ENCODE results near the gene AFF2. TPM values are rescaled to one million over a fixed set of nuclear protein-coding genes. Genes with fewer than 3 reads are reported as not detected.

The AFF2 gene
- total RNA-seq, 2 donors from 2014 or later: 7.4 to 16.6 TPM

DNA sequence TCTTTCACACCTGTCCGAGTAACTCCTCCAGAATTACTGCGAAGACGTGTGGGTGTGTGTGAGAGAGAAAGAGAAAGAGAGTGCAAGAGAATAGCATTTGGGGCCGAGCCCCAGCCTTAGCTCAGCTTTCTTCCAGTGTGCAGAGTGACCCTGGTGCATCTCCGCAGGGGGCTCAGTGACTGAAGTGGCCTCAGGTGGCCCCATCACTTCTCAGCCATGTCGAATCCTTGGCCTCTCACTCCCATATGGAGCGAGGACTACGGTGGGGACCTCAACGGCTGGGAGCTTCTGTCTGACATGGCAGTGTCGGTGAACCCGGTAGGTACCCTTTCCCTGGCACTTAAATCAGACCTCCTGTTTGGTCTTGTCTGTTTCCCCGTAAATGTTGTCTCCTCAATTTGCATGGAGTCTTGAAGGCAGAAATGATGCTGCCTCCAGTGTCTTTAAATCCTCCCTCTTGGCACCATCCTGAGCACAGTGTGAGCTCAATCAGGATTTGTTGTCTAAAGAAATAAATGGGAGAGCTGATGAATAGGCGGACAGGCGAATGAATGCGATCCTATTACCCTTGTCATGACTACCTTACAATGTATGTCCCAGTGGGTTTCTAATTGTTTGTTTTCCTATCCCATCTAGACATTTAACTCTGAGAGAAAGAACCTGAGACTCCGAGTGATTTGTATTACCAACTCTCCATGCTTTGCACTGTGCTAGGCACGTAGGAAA, 305.9 kb downstream of the AFF2 start:
- TF ChIP-seq, protein P1, sequence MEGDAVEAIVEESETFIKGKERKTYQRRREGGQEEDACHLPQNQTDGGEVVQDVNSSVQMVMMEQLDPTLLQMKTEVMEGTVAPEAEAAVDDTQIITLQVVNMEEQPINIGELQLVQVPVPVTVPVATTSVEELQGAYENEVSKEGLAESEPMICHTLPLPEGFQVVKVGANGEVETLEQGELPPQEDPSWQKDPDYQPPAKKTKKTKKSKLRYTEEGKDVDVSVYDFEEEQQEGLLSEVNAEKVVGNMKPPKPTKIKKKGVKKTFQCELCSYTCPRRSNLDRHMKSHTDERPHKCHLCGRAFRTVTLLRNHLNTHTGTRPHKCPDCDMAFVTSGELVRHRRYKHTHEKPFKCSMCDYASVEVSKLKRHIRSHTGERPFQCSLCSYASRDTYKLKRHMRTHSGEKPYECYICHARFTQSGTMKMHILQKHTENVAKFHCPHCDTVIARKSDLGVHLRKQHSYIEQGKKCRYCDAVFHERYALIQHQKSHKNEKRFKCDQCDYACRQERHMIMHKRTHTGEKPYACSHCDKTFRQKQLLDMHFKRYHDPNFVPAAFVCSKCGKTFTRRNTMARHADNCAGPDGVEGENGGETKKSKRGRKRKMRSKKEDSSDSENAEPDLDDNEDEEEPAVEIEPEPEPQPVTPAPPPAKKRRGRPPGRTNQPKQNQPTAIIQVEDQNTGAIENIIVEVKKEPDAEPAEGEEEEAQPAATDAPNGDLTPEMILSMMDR (IDR thresholded peaks at IDR 0.05): no peak
- ATAC-seq (ENCODE audit: insufficient number of reproducible peaks, low FRiP score, low read depth) (no peak), DNase-seq (ENCODE audit: low spot score) (no peak)
- Histone ChIP-seq H3K4me3 (no peak overlapping the region), H3K36me3 (no peaks in the 10 kb centered on the region), H3K27me3 (replicated peaks; ENCODE audit: insufficient read depth) (no peaks in the 10 kb centered on the region), H3K27ac (no peak overlapping the region), H3K9me3 (no peaks in the 10 kb centered on the region), H3K4me1 (ENCODE audit: control insufficient read depth in 1 of 2, low read depth in 2 of 2) (no peaks in the 10 kb centered on the region)

DNA sequence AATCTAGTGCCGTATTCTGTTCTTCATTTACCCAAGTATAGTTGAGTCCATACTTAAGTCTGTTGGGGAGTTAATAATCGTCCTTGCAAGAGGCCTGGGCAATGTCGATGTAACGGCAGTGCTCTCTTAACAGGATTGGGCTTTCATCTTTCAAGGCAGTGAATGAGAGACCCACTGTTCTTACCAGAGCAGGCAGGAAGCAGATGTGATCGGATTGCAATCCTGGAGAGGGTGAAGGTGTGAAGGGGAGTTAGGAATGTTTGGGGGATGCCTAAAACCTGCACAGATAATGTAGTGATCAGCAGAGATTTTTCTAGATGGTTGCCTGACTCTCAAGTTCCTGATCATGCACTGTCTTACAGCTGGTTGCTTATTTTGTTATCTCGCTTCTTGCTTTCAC, 308.4 kb downstream of the AFF2 start:
- Histone ChIP-seq H3K4me1 (ENCODE audit: control insufficient read depth in 1 of 2, low read depth in 2 of 2) (no peaks in the 10 kb centered on the region), H3K27ac (no peak overlapping the region), H3K27me3 (replicated peaks; ENCODE audit: insufficient read depth) (no peaks in the 10 kb centered on the region), H3K4me3 (no peak overlapping the region), H3K9me3 (no peaks in the 10 kb centered on the region), H3K36me3 (no peaks in the 10 kb centered on the region)
- ATAC-seq (ENCODE audit: insufficient number of reproducible peaks, low FRiP score, low read depth) (no peak), DNase-seq (ENCODE audit: low spot score) (no peak)
- TF ChIP-seq, protein P1 (IDR thresholded peaks at IDR 0.05): no peak

DNA sequence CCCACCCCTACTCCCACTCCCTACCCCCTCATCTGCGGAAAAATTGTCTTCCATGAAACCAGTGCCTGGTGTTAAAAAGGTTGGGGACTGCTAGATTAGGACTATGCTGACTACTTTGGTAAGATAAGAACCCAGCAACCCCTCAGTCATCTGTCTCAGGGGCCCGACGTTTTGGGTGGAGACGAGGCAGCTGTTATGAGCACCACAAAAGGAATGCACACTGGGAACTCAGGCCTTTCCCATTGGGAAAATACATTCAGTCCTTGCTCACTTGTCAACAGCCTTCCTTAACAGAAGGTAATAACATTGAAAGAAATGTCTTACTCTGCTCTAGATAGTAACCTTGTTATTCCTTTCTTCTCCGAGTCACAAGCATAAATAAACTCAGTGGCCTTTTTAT, 310.8 kb downstream of the AFF2 start:
- DNase-seq (ENCODE audit: low spot score) (no peak), ATAC-seq (ENCODE audit: insufficient number of reproducible peaks, low FRiP score, low read depth) (no peak)
- no peak overlapping the region for H3K4me3 ChIP-seq
- H3K27ac ChIP-seq: no peak overlapping the region
- no peaks in the 10 kb centered on the region for H3K36me3 ChIP-seq
- no peaks in the 10 kb centered on the region for H3K9me3 ChIP-seq
- TF ChIP-seq, protein P1 (IDR thresholded peaks at IDR 0.05): no peak
- no peaks in the 10 kb centered on the region for H3K27me3 ChIP-seq (replicated peaks; ENCODE audit: insufficient read depth)
- no peaks in the 10 kb centered on the region for H3K4me1 ChIP-seq (ENCODE audit: control insufficient read depth in 1 of 2, low read depth in 2 of 2)

DNA sequence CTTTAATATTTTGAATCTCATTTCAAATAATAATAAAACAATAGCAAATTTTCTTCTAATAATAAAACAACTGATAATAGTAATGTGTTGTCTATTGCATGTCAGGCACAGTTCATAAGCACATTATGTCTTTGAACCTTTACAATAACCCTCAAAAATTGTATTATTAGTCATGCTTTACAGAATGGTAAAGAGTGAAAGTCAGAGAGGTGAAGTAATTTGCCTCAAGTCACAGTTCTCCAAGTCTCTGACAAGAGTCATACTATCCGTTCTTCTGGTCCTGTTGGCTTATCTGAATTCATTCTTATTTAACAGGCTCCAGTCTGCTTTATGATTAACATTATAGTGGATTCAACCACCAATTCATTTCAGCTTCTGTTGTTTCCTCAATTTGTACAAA, 313.0 kb downstream of the AFF2 start:
- DNase-seq (ENCODE audit: low spot score) (no peak), ATAC-seq (ENCODE audit: insufficient number of reproducible peaks, low FRiP score, low read depth) (no peak)
- Histone ChIP-seq H3K27ac (no peak overlapping the region), H3K27me3 (replicated peaks; ENCODE audit: insufficient read depth) (no peaks in the 10 kb centered on the region), H3K9me3 (no peaks in the 10 kb centered on the region), H3K36me3 (no peaks in the 10 kb centered on the region), H3K4me1 (ENCODE audit: control insufficient read depth in 1 of 2, low read depth in 2 of 2) (no peaks in the 10 kb centered on the region), H3K4me3 (no peak overlapping the region)
- TF ChIP-seq, protein P1 (IDR thresholded peaks at IDR 0.05): no peak

DNA sequence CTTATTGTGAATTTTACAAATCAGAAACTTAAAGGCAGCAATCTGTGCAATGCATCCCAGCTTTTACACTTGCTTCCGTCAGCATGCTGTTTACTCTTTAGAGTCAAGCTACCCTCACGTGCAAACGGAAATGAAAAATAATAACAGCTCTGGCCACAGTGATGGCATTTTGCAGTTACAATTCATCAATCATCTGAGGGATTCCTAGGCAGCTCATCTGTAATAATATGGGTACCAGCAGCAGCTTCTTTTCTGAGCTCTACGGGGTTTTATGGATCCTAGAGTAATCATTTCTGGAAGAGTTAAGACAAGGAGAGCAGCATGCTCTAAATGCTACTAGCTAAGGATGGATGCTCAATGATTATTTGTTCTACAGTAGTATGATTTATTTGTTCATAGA, 313.6 kb downstream of the AFF2 start:
- Histone ChIP-seq H3K36me3 (no peaks in the 10 kb centered on the region), H3K4me3 (no peak overlapping the region), H3K27me3 (replicated peaks; ENCODE audit: insufficient read depth) (no peaks in the 10 kb centered on the region), H3K4me1 (ENCODE audit: control insufficient read depth in 1 of 2, low read depth in 2 of 2) (no peaks in the 10 kb centered on the region), H3K9me3 (no peaks in the 10 kb centered on the region), H3K27ac (no peak overlapping the region)
- ATAC-seq (ENCODE audit: insufficient number of reproducible peaks, low FRiP score, low read depth): no peak
- TF ChIP-seq, protein P1 (IDR thresholded peaks at IDR 0.05): no peak
- no peak for DNase-seq (ENCODE audit: low spot score)

Measured in thoracic aorta (tissue), 2 donors.